Neural cell (in vitro differentiated cells): Measurements from ENCODE around the gene CBX2.

Experiments
- EP300 ChIP-seq: fragments of 450-650 bp; conservative IDR thresholded peaks from 2 replicates; pipeline ENCODE4 v1.6.1; 2014; ENCODE audit warnings: antibody characterized with exemption, mild to moderate bottlenecking, moderate library complexity; ENCODE audit not compliant: poor library complexity, severe bottlenecking
- POLR2AphosphoS5 ChIP-seq: IDR thresholded peaks from 2 replicates; pipeline ENCODE4 v1.6.1; 2012
- TF ChIP-seq, protein P1 (sequence below): fragments of 450-650 bp; IDR thresholded peaks from 2 replicates; pipeline ENCODE4 v1.5.1; 2014; ENCODE audit warnings: antibody characterized with exemption, mild to moderate bottlenecking, moderate library complexity; ENCODE audit not compliant: poor library complexity, severe bottlenecking
- TF ChIP-seq, protein P2 (sequence below): IDR thresholded peaks from 2 replicates; pipeline ENCODE4 v1.6.1; 2012; ENCODE audit warnings: borderline replicate concordance

DNA sequence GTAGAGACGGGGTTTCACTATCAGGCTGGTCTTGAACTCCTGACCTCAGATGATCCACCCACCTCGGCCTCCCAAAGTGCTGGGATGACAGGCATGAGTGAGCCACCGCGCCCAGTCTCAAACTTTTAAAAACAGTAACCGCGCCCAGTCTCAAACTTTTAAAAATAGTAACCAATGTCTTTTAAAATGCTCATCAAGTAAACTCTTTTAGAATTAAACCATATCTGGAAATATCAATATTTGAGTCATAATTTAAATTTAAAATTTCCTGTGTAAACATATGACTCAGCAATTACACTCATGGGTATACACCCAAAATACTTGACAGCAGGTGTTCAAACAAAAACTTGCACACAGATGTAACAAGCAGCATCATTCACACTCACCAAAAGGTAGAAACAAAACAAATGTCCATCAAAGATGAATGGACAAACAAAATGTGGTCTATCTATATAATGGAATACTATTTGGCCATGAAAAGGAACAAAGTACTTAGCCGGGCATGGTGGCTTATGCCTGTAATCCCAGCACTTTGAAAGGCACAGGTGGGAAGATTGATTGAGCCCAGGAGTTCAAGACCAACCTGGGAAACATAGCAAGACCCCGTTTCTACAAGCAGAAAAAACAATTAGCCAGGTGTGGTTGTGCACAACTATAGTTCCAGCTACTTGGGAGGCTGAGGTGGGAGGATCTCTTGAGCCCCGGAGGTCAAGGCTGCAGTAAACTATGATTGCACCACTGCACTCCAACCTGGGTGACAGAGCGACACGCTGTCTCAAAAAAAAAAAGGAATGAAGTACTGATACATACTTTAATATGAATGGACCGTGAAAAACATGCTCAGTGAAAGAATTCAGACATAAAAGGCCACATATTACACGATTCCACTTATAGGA lies 27.1 kb upstream of the CBX2 start:
- TF ChIP-seq, protein P1, sequence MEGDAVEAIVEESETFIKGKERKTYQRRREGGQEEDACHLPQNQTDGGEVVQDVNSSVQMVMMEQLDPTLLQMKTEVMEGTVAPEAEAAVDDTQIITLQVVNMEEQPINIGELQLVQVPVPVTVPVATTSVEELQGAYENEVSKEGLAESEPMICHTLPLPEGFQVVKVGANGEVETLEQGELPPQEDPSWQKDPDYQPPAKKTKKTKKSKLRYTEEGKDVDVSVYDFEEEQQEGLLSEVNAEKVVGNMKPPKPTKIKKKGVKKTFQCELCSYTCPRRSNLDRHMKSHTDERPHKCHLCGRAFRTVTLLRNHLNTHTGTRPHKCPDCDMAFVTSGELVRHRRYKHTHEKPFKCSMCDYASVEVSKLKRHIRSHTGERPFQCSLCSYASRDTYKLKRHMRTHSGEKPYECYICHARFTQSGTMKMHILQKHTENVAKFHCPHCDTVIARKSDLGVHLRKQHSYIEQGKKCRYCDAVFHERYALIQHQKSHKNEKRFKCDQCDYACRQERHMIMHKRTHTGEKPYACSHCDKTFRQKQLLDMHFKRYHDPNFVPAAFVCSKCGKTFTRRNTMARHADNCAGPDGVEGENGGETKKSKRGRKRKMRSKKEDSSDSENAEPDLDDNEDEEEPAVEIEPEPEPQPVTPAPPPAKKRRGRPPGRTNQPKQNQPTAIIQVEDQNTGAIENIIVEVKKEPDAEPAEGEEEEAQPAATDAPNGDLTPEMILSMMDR: no peak
- no peak for TF ChIP-seq EP300
- TF ChIP-seq POLR2AphosphoS5: no peak
- TF ChIP-seq, protein P2, sequence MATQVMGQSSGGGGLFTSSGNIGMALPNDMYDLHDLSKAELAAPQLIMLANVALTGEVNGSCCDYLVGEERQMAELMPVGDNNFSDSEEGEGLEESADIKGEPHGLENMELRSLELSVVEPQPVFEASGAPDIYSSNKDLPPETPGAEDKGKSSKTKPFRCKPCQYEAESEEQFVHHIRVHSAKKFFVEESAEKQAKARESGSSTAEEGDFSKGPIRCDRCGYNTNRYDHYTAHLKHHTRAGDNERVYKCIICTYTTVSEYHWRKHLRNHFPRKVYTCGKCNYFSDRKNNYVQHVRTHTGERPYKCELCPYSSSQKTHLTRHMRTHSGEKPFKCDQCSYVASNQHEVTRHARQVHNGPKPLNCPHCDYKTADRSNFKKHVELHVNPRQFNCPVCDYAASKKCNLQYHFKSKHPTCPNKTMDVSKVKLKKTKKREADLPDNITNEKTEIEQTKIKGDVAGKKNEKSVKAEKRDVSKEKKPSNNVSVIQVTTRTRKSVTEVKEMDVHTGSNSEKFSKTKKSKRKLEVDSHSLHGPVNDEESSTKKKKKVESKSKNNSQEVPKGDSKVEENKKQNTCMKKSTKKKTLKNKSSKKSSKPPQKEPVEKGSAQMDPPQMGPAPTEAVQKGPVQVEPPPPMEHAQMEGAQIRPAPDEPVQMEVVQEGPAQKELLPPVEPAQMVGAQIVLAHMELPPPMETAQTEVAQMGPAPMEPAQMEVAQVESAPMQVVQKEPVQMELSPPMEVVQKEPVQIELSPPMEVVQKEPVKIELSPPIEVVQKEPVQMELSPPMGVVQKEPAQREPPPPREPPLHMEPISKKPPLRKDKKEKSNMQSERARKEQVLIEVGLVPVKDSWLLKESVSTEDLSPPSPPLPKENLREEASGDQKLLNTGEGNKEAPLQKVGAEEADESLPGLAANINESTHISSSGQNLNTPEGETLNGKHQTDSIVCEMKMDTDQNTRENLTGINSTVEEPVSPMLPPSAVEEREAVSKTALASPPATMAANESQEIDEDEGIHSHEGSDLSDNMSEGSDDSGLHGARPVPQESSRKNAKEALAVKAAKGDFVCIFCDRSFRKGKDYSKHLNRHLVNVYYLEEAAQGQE: no peak
